SIG-M5 (cell line): ENCODE results near the gene DCP1B.

Experiments used
- DNase-seq: peaks from one replicate; lab custom pipeline; 2025; lab: John Stamatoyannopoulos, UW

The DCP1B gene

DNA sequence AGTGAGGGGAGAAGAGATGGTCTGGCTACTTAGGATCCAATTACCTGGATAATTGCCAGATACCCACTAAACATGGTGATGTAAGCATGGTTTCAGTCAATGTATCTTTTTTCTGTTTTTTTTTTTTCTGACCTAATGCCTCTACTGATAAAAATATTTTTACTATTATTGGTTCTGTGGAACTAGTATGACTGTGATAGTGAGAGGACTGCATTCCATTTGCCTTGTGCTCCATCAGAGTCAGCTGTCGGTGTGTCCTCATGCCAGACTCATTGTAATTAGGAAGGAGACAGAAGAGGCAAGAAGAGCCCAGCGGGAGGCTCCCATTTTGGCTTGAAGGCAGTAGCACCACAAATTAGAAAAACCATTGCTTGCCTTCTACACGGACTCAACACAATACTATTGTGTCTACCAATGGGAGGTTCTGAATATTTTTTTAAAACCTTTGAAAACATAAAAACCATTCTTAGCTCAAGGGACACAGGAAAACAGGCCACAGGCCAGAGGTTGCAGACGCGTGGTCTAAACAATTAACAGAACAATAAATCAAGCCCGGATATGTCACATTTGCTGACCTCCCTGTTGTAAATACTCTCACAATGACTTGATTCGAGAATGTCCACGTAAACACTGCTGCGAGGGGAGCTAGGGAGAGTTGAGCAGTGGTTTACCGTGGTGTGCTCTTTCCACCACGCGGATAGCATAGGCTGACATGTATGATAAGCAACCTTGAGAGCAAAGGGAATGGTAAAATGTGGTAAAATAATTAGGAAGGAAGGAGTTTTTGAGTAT, 13.5 kb upstream of the DCP1B start:
- no peak for DNase-seq

DNA sequence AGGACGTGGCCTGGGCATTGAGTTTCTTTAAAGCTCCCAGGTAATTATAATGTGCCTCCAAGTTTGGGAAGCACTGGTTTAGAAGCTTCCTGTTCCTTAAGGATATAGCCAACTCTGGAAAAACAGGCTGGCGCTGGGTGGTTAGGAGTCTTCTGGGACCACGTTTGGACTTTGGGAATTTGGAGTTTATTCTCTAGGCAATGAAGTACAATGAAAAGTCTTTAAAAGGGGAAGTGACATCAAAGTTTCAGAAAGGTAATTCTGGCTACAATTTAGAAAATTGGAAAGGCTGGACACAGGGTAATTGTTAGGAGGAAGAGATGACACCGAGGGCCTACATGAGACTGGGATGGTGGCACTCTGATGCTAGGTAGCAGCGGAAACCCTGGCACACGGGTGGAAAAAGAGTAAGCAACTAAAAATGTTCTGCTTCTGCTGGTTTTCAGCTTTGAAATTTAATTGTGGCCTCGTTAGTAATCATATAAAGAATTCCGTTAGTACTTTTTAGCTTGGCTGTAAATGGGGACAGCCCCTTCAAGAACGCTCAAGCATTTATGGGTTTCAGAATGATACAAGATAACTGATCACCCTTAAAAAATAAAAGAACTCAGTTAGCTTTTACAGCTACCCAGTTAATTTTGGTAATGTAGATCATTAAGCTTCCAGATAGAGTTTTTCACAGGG, 12.7 kb upstream of the DCP1B start:
- no peak for DNase-seq

DNA sequence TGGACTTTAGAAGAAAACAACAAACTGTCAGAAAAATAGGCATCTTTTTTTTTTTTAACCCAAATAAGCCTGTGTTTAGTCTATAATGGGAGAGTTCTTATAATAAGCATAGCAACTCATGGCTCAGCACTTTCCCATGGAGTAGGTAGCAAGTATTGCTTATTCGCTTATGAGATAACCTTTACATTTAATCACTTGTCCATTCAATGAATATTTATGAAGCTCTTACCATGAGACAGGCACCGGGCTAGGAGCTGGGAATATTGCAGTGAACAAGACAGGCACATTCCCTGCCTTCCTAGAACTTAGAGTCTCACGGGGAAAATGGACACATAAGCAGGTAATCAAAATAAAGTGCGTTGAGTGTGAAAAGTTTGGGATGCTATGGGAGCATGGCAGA, 10.0 kb upstream of the DCP1B start:
- no peak for DNase-seq

DNA sequence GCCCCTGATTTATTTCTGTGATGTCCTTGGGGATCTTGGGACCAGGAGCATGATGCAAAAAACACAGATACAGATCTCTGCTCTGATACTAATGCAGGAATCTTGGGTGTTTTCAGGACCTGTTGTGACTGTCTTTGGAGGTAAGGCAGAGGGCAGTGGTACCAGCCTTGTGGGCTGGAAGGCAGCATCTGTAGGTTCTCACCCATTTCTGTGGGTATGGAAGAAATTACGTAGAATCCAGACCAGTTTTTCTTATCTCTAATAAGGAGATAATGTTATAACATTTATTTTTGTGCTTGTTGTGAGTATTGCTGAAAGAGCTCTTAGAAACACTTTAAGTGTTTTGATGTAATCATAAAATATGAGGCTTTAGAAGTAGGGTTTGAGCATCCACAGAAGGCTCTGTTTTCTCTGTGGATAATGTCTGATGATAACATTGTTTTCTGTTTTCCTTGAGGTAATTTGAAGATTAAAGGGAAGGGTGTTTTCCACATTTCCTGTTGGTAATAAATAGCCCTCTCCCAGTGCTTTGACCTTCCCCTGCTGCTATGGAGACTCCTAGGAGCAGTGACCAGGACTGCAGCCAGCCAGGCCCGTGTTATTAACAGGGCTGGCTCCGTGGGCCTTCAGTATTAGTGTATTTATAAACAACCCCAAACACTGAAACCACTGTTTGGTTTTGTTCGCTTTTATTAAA, 9.4 kb upstream of the DCP1B start:
- DNase-seq, result no peak

DNA sequence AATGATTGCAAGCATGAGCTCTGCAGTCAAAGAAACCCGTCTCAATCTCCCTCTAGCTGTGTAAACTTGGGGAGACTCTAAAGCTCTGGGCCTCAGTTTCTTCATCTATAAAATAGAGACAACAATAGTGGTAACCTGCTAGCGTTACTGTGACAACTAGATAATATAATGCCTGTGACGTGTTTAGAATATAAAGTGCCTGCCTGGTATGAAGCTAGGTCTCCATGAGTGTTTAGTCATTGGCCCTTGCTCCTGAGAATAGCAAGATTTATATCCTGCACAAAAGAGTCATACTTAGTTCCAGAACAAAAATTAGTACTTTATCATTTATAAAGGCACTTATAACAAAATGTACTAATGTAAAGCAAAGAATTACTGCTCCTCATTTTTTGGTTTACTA, 8.8 kb upstream of the DCP1B start:
- no peak for DNase-seq

DNA sequence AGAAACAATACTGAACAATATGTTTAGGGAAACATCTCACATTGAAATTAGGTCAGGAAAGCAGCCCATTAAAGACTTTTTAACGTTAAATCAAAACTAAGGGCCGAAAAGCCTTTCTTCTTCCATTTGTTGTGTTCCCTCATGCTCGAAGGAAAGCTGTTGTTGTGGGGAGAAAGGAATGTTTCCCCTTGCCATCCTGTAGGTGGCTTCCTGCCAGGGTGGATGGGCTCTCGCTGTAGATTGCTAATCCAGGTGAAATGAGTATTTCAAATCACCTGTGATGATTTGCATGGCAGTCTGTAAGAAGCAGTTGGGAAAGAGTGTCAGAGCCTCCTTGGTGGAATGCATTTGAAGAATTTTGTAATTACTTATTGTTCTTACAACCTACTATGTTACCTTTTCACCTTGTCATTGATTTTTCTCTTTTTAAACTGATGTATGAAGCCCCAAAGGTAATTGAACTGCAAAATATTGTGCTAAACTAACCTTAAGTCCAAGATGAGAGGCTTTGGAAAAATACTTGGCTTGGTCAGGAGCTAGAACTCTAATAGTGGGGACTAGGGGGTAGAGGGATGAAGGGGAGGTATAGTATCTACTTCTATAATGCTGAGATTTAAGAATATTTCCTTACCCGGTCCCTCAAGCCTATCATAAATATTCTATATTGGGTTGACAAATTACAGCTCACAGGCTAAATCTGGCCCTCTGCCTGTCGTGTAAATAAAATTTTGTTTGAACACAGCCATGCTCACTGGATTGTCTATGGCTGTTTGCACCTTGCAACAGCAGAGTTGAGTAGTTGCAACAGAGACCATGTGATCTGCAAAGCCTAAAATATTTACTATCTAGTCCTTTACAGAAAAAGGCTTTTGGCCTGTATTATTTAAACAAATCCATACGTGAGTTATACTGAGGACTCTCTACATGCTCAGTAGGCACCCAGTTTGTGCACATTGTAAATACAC, 7.7 kb upstream of the DCP1B start:
- no peak for DNase-seq

DNA sequence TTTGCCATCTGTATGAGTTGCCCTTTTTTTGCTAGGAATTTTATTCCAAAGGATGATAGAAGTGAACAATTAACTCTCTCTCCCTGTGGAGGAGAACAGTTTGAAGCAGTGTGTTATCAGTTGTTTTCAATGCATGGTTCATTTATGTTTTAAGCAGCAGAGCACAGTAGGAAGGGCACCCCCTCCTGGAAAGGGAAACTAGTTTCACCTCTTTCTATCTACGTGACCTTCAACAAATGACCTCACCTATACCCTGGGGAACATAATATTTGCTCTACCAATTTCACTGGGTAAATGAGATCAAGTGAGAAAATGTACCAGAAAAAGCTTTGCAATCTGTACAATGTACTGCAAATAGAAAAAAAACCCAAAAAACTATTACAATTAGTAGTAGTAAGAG, 5.4 kb upstream of the DCP1B start:
- no peak for DNase-seq

DNA sequence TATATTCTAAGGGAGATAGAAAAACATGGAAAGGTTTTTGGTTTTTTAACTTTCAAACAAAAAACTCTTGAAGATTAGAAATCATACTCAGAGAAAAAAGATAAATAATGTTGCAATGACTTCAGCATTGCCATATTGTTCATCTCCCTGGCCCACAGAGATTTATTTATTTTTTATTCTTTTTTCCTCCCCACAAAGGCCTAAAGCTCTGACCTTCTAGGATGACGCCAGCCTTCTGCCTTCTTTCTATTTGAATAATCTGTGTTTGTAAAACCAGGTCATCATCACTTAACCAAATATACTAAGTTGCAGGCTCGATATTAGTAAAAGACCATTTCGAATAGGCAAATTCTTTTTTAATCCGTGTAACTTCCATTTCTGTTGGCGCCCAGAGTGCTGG, 4.4 kb upstream of the DCP1B start:
- DNase-seq, result no peak

DNA sequence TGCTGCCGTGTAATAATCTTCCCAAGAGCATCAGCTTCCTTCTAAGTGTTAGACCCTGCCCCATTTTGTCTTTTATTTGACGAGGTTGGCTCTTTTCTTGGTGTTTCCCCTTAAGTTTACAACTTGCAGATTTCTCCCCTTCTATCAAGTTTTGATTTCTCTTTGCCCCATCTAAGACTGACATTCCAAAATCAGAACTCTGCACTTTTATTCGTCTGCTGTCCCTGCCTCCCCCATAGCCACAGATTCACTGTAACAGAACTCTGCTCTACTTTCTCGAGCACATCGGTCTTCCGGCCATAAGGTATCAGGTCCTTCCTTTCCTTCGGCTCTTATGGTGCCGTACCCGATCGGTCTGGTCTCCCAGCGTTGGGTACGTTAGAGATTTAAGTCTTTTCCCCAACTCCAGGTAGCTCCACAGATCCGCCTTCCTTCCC, 563 bp downstream of the DCP1B start:
- no peak for DNase-seq

DNA sequence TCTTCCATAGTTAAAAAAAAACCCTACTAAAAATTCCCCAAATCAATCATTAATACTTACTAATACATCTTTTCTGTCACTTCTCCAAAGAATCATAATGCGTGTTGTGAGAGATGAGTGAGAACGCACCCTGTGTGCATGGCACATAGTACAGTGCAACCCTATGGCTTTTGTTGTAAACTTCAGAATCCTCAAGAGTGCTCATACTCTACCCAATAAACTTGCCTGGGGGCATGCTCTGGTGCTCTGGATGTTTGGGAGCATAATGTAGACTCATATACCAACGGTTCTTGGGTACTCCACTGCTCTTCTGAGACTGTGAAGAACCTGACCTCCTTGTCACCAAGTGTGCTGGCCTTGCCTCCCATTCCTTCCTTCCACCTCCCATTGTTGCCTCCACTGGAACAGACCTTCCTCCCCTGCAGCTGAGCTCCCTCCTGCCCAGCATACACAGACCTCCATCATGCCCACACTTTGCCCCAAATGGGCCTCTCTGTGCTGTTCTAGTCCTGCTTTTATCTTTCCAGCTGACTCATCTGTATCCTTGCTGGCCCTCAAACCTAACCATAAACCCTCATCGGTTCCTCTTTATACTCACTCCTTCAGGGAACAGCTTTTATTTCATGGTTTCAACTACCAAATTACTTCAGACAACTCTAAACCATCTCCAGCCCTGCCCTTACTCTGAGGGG, 8.9 kb downstream of the DCP1B start:
- peak; percentile 25 for DNase-seq

DNA sequence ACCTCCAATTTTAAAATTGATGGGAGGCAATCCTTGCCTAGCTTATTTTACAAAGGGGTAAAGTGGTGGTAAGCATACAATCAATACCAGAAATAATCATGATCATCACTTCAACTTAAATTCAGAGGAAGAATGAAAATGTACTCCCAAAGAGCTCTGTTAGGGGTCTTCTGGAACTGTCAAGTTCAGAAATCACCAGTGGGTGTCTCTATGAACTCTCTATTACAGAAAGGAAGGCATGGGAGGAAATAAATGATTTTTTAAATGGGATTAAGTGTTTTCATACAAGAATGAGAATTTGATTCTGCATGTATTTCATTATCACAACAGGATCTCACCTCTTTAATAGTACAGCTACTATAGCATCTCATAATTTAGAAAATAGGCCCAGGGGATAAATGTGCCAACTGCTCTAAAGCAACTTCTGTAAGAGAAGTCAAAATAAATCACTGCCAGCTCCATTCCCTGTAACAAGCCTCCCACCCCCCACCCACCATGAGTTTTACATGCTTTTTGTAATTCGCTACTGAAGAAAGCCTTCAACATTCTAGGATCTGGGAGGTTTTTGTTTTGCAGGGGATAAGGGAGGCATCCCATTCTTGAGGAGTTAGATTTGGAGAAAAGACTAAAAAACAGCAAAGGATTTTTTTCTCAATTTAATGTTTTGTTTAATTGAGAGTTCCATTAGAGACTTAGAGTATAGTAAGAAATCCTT, 9.7 kb downstream of the DCP1B start:
- no peak for DNase-seq

DNA sequence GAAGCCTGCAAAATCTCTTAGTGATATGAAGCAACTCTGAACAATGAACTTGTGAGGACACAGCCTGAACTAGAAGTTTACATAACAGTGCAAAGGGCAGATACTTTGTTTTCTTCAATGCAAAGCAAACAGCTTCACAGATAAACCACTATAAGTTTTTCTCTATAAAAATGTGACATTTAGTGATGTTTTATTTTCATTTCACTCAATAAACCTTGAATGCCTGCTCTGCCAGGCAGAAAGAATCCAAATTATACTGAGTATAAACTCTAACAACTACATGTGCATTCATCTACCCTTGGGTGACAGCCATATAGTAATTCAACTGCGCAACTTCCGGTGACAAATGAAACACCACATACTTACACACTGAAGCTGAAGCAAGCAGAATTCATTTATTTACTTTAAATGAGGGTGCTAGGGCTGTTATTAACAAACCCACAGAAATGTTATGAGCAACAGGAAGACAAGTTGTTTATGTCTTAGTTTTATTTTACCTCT, 10.3 kb downstream of the DCP1B start:
- no peak for DNase-seq

DNA sequence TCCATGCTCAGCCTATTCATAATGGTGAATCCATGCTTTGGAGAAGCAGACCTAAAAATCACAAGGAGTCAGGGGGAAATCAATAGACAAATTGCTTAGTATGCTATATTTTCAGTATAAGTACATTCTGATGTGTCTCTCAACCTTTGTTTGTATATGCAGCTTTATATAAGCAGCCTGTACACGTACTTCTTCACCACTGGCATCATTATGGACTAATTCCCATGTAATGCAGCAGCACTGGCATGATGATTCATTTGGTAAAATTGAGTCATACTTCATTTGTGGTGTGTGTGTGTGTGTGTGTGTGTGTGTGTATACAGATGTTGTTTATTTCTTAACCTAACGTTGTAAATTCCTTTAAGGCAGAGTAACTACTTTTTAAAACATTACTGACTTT, 10.9 kb downstream of the DCP1B start:
- DNase-seq, result no peak

DNA sequence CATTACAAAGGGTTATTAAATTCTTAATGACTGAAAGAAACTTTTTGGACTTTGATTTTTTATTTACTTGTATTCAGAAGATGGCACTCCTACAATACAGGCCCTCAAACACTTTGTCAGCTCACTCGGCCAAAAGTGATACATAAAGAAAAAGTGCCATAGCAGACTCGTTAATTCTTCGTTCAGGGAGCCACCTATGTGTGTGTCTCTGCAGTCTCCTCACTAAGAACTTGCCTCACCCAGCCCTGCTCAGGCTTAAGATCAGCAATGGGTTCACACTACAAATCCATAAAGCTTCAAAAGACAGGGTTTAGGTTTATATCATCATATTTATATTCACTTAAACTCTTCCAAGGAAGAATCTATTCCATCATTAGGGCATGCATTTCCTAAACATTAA, 11.5 kb downstream of the DCP1B start:
- DNase-seq, result no peak

DNA sequence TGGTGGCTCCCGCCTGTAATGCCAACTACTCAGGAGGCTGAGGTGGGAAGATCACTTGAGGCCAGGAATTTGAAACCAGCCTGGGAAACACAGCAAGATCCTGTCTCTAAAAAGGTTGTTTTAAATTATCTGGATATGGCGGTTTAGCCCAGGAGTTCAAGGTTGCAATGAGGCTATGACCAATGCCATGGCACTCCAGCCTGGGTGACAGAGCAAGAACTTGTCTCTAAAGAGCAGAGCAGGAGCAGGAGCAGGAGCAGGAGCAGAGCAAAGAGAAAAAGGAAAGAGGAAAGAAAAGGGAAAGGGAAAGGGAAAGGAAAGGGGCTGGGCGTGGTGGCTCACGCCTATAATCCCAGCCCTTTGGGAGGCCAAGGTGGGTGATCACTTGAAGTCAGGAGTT, 15.1 kb downstream of the DCP1B start:
- DNase-seq, result no peak

DNA sequence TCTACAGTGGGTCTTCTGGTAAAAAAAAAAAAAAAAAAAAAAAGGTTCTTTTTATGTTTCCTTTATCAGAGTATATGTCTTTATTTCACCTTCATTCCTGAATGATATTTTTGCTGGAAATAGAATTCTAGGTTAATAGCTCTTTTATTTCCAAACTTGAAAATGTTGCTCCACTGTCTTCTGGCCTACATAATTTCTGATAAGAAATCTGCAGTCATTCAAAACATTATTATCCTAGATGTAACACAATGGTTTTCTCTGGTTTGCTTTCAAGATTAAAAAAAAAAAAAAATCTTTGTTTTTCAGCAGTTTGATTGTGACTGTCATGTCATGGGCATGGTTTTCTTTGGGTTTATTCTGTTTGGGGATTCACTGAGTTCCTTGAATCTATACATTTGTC, 19.5 kb downstream of the DCP1B start:
- no peak for DNase-seq

DNA sequence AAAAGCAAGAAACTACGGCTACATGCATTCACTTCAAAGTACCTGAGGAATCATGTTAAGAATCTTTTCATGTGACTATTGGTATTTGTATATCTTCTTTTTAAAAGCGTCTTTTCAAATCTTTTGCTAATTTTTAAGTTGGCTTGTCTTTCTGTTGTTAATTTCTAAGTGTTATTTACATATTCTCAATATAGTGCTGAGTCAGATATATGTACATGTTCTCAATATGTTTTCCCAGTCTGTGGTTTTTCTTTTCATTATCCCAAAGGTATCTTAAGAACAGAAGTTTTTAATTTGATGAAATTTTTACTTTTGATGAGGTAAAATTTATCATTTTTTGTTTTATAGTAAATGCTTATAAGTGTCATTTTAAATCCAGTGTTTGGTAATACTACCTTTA, 24.0 kb downstream of the DCP1B start:
- no peak for DNase-seq

DNA sequence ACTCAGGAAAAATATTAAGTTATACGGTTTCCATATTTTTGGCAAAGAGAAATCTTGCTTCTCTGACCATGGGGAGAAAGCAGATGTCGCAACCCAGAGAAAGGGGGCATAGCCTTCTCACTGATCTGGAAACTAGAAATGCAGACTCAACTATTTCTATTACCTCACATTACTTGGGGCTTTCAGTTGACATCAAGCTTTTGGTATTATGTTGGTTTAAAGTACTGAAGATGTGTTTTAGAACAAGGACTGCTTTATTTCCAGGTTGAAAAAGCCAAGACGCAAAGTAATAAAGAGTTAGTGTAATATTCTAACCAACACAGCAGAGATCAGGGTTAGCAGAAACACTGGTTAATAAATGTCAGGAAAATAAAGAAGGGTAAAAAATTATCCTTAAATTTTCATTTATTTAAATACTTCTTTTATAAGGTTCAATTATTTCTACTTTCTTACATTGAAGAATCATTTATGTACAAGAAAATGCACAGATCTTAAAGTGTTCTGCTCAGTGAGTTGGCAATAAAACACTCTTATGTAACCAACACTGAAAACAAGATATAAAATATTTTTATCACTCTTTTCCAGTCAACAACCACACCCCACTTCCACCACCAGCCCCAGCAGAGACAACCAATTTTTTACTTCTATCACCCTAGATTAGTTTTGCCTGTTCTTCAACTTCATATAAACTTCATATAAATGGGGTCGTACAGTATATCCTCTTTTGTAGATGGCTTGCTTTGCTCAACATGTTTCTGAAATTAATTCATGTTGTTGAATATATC, 26.0 kb downstream of the DCP1B start:
- no peak for DNase-seq

DNA sequence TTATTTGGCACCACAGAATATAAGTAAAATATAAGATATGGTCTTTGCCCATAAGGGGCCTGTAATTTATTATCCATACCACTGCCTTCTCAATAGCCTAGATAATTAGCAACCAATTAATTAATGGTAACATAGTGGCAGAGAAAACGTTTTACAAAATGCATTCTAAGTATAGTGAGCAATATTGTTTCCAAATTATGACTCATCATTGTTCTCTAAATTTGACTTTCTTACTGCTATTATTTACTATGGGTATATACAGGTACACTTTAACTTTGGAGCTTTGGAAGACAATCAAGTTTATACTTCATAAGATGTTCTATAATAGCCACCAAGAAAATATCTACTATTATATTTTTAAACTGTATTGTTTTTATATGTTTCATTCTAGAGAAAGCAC, 26.7 kb downstream of the DCP1B start:
- DNase-seq, result no peak

DNA sequence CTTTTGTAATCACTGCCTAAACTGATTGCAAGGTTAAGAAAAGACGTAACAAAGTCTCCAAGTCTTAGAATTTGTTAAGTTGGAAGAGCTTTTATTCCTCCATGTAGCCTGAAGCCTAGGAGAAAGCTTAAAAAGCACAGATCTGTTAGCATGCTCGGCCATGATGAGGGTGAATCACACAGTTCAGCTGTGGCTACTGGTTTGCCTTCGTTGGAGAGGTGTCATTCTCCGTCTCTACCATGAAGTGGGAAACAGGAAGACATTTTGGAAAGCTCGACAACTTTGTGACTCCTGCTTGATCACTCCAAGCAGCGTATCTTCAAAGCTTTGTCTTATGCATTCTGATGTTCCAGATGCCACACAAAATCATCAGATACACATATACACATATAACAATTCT, 27.1 kb downstream of the DCP1B start:
- DNase-seq, result no peak
